GM10266 (cell line): Measurements from ENCODE around the gene SOX18.
A peak's percentile ranks its signal among the peaks of the same experiment; 100 is the strongest.

Experiments
- DNase-seq: peaks from one replicate; pipeline ENCODE4 v3.0.0; 2012; ENCODE audit errors: extremely low spot score
- TF ChIP-seq, protein P1 (sequence below): IDR thresholded peaks from 2 replicates; pipeline ENCODE4 v1.5.1; 2012; ENCODE audit warnings: mild to moderate bottlenecking, low read depth; ENCODE audit not compliant: control insufficient read depth, insufficient read depth; ENCODE audit errors: missing control alignments

Gene SOX18

DNA sequence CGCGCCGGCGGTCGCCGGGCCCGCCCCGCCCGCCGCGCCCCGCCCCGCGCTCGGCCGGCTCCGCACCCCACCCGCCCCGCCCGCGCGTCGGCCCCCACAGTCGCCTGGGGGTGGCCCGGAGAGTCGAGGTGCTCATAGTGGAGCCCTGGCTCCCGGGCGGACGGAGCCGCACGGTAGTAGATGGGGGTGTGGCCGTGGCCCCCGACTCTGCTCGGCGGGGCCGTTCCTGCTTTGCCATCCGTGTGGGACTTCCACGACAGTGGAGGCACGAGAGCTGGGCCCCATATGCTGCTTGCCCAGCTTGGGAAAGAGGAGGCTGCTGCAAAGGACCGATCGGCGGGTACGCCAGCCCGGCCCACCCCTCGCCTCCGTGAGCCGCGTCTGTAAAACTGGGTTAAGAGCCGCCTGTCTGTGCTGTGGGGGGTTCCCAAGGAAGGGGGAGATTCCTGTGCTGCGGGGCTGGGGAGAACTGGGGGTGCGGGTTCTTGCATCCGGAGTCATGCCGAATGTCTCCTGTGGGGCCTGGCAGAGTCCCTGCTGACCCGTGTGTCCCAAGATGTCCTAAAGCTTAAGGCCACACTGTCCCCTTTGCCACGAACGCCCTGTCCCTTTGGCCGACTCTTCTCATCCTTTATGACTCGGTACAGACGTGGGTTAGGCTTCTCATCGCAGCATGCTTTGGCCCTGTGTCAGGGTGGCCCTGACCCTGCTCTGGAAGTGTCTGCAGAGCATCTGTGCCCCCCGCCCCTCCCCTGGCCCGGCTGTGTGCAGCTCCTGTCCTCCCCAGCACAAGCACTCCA lies 30.8 kb upstream of the SOX18 start, which contains the start of gene OPRL1:
Gene OPRL1, plus strand, starts transcription at position 70 of the 800 bp plus-strand sequence. CDS start 12,639 bp downstream, outside the sequence.
- no peak for DNase-seq
- TF ChIP-seq, protein P1, sequence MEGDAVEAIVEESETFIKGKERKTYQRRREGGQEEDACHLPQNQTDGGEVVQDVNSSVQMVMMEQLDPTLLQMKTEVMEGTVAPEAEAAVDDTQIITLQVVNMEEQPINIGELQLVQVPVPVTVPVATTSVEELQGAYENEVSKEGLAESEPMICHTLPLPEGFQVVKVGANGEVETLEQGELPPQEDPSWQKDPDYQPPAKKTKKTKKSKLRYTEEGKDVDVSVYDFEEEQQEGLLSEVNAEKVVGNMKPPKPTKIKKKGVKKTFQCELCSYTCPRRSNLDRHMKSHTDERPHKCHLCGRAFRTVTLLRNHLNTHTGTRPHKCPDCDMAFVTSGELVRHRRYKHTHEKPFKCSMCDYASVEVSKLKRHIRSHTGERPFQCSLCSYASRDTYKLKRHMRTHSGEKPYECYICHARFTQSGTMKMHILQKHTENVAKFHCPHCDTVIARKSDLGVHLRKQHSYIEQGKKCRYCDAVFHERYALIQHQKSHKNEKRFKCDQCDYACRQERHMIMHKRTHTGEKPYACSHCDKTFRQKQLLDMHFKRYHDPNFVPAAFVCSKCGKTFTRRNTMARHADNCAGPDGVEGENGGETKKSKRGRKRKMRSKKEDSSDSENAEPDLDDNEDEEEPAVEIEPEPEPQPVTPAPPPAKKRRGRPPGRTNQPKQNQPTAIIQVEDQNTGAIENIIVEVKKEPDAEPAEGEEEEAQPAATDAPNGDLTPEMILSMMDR, result no peak

DNA sequence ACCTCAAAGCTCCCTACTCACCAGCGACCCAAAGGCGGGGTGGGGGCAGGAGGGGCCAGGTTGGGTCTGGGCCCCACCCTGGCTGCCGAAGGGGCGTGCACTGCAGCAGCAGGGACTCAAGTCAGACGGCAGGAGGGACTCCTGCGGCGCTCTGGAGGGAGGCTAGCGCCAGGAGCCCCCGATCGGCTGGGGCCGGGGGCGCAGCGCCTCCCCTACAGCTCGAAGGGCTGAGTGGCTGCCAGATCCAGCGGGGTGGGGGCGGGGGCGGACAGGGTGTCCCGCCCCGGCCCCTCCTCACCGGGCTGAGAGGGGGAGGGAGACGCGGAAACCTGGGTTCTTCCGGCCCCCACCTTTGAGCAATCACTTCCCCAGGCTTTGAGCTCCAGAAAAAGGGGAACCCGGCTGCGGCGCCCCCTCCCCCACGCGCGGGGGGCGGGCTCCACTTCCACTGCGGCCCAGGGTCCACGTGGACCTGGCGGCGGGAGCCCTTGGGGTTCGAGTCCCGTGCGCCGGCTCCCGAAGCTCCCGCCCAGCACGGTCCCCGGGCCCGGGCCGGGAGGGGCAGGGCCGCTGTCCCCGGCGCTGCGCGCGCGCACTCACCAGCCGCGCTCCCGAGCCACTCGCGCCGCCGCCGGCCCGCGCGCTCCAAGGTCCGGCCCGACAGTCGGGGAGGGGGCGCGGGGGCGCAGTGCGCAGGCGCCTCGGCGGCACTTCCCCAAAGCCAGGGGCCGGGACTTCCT lies 30.0 kb upstream of the SOX18 start, which contains the start of gene RGS19:
Gene RGS19, minus strand, starts transcription at position 246 of the 740 bp plus-strand sequence. CDS start 2,632 bp downstream, outside the sequence.
- peak; percentile 97 for DNase-seq
- TF ChIP-seq, protein P1, result no peak

DNA sequence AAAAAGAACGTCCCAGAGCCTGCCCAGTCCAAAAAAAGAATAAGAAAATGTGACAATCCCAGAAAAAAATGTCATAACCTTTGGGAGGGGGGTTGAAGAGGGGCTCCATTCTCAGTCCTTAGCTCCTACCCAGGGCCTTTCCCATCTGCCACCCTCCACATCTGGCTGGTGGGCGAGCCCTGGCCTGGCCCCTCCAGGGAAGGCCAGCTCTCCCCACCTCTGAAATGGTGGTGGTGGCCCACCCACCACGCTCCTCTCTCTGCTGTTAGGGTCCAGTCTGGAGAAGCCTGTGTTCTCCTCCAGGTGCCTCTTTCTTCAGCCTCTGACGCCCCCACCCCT lies 29.5 kb upstream of the SOX18 start:
- TF ChIP-seq, protein P1, result no peak
- DNase-seq, result no peak

DNA sequence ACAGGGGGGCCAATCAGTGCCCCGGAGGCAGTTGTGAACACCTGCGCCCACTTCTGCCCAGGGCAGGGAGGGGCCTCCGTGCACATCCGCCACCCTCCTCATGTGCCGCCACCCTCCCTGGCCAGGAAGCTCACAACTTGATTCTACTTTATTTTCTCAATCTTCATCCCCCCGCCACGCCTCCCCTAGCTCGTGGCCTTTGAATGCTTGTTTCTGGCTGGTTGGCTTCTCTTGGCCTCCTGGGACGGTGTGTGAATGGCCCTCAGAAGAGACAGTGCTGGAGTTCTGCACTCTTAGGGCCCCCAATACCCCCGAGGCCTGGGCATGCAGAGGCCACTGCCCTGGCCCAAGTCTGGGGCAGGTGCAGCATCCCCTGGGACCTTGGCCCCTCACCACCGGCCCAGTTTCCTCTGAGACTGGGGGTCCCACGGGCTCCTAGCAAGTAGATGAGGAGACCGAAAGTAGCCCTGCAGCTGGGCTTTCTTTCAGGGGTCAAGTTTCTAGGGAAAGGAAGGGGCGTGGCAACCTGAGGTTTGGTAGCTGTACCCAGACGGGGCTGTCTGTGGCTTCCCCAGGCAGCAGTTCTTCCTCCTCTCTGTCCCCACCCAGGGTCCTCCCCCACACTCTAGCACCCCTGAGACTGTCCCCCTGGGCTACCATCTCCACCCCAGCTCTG lies 28.6 kb upstream of the SOX18 start:
- no peak for DNase-seq
- TF ChIP-seq, protein P1, result no peak

DNA sequence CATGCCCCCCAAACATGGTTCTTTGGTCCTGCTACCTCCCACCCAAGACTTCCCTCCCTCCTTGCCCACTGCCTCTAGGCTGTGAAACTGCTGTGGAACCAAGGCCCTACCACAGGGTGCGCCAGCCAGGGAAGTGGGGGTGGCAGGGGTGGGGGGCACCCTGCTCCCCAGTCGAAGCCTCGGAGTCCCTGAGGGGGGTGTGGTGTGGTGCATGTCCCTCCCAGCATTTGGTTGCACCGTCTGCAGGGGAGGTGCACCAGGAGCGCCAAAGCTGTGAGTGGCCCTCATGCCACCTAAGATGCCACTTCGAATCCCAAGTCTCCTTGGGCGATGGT lies 28.1 kb upstream of the SOX18 start:
- TF ChIP-seq, protein P1, result no peak
- no peak for DNase-seq

DNA sequence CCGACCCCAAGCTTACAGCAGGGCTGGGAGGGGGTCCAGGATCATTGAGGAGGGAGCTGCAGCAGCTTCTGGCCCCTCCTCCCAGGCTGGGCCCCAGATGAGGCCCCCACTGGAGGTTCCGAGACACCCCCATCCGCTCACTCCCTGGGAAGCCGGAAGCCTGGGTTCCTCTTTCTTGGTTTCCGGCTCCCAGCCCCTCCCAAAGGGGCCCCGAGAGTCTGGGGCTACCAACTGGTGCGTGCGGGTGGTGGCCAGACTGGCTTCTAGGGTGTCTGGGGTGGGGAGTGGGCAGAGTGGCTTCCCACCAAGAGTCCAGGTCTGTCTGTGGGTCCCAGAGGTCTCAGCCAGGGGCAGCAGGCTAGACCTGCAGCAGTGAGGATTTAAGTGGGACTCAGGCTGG lies 27.7 kb upstream of the SOX18 start:
- DNase-seq, result peak; percentile 73
- TF ChIP-seq, protein P1, result no peak
